Fibroblast of skin of left quadriceps (primary cell): ENCODE data around the gene ABTB1.
"Not testable (repeated sequence)": the region's sequence is repeated elsewhere in the genome, so short reads cannot be mapped to it uniquely, and the experiment has no call there.

Experiments
- DNase-seq, 2 experiments: peaks; one replicate each; pipeline ENCODE4 v3.0.0-alpha.2; 2013; ENCODE audit warnings: low read depth in 2 of 2

ABTB1 gene

DNA sequence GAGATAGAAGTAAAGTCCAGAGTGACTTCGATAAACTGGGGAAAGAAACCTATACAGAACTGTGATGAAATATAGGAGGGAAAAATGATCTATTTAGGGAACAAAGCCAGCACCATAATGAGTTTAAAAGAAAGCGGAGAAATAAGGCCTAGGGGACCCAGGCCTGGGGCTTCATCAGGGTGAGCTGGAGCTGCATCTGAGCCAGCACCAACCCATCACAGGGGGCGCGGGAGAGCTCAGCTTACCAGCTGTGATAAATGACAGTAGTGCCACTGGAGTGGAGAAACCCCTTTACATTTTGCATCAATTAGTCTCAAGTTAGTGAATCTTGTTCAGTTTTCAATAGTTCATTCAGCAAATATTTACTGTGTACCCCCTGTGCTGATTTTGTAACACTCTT lies 22.5 kb upstream of the ABTB1 start:
- no peak for DNase-seq

DNA sequence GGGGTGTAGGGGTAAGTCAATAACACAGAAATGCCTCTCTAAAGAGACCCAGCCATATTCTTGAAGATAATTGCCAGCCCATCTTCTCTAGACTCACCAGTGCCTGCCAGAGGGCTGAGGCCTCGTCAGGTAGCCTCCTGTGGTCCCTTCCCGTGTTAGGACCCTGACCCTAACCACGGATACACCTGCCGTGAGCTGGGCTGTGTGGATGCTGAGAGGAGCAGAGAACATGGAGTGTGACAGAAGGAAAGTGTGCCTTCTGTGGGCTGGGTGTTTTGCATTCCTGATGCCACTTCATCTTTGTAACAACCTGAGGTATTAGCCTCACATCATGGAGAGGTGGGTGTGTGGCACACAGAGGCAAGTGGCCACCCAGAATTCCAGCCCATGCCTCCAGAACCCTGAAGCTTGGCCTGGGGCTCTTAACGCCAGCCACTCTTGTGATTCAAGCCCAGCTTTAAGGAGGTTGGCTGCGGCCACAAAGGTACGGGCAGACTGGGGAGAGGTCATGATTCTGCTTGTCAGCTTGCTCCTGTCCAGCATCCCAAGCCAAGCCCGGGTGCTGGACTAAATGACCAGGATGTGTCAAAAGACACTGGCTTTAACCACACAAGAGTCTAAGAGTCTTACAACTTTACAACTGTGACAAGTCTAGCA lies 21.1 kb upstream of the ABTB1 start:
- no peak for DNase-seq

DNA sequence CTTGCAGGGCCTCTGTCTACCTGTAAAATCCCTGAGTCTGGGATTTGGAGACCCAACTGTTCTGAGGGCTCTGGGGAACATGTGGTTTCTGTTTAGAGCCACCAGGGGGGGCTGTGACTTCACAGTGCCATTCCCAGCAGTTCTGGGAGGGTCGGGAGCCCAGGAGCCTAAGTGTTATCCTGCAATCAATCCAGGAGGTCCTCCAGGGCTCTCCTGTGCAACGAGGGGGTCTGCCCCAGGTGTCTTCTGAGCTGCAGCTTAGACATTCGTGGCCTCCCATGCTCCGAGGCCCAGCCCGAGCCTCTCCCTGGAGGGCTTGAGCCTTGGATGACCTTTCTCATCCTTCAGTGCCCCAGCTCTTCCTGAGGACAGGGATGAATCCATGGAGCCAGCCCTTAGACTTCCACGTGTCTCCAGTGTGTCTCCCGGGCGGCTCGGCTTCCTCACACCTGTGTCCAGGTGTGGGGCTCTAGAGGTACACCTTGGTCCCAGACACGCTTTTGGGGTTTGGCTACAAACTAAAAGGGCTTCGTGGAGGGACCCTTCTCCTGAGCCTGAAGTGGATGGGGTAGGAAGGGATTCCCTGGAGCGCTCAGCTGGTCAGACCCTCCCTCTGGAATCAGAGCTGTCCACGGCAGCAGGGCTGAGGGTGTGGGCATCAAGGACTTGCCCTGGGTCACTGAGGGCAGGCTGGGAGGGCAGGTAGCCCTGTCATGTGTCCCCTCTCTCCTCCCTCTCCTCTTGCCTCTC lies 20.3 kb upstream of the ABTB1 start:
- DNase-seq = peak; percentile 25 to 42

DNA sequence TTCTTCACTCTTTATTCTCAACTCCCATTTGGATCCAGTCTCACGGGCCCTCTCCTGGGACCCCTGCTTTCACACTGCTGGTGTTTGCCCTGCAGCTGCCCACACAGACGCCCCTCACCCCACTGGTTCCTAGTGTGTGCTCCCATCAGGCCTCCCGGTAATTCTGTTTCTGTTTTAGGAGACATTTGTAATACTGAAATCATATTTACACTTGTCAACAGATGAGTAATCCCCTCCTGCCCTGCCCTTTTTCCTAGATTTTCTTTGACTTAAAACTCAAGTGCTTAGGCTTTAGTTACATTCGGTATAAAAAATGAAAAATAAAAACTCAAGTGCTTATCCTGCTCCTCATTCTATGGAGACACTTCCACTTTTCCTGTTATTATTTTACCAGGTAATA lies 18.4 kb upstream of the ABTB1 start:
- DNase-seq = no peak

DNA sequence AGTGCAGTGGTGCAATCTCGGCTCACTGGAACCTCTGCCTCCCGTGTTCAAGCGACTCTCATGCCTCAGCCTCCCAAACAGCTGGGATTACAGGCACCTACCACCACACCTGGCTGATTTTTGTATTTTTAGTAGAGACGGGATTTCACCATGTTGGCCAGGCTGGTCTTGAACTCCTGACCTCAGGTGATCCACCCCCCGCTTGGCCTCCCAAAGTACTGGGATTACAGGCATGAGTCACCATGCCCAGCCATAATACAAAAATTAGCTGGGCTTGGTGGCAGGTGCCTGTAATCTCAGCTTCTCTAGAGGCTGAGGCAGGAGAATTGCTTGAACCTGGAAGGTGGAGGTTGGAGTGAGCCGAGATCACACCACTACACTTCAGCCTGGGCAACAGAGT lies 17.8 kb upstream of the ABTB1 start:
- not testable (repeated sequence) for DNase-seq

DNA sequence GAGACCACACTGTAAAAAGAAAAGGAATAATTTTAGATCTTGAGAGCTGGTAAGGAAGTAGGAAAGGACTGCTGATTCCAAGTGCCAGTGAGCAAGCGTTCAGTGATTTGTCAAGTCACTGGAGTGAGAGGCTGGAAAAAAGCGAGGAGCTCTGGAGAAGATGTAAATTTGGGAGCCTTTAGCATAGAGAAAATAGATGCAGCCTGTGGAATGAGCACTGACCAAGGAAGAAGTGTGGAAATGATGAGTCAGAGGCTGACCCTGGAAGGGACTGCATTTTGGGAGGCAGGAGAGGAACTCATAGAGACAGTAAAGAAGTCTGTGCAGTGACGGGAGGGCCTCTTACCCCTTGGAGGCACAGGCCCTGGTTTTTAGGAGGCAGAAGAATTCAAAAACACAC lies 17.1 kb upstream of the ABTB1 start:
- peak in 1 of 2 experiments; percentile 12 for DNase-seq

DNA sequence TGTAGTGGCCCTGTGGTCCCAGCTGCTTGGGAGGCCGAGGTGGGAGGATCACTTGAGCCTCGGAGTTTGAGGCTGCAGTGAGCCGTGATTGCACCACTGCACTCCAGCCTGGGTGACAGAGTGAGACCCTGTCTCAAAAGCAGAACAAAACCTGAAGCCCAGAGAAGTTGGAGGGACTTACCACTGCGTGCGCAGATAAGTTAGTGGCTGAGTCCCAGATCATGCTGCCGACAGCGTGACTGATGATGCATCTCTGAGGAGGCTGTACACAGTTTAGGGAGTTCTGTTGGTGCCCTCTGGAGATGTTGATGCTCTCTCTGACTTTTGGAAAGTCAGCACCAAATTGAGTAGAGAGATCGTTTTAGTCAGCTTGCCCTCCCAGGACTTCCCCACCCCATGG lies 15.8 kb upstream of the ABTB1 start:
- DNase-seq = no peak

DNA sequence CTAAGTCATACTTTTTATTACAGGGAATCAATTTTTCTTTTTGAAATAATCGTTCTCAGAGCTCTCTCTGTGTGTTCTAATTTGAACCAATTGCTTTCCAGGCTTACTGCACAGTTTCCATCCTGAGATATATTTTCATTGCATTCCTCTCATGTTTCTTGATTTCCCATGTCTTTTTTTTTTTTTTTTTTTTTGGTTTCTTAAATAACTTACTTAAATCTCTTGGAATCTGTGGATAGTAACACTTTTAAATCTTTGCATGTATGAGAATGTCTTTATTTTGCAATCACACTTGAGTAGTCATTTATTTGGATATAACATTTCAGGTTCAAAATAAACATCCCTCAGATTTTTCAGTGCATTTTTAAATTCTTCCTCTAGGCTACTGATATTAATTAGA lies 14.5 kb upstream of the ABTB1 start:
- peak in 1 of 2 experiments; percentile 11 for DNase-seq

DNA sequence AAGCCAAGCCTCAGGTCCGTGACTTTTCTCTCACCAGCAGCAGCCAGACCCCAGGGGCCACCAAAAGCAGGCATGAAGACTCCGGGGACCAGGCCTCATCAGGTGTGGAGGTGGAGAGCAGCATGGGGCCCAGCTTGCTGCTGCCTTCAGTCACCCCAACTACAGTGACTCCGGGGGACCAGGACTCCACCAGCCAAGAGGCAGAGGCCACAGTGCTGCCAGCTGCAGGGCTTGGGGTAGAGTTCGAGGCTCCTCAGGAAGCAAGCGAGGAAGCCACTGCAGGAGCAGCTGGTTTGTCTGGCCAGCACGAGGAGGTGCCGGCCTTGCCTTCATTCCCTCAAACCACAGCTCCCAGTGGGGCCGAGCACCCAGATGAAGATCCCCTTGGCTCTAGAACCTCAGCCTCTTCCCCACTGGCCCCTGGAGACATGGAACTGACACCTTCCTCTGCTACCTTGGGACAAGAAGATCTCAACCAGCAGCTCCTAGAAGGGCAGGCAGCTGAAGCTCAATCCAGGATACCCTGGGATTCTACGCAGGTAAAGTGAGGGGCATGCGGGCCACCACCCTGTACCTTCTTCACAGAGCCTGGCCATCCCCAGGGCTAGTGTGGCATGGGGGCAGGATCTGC lies 12.0 kb upstream of the ABTB1 start:
- DNase-seq = no peak

DNA sequence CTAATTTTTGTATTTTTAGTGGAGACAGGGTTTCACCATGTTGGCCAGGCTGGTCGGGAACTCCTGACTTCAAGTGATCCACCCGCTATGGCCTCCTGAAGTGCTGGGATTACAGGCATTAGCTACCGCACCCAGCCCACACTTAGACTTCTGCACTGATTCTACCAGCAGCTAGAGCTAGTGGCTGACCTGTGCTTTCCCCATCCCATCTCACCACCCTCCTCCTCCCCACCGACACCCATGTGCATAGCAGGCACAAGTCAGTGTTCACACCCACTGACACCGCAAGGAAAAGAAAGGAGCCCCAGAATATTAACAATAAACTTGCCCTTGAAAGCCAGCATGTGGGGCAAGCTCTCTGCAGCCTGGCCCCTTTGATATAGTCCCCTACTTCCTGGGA lies 11.2 kb upstream of the ABTB1 start:
- DNase-seq = no peak

DNA sequence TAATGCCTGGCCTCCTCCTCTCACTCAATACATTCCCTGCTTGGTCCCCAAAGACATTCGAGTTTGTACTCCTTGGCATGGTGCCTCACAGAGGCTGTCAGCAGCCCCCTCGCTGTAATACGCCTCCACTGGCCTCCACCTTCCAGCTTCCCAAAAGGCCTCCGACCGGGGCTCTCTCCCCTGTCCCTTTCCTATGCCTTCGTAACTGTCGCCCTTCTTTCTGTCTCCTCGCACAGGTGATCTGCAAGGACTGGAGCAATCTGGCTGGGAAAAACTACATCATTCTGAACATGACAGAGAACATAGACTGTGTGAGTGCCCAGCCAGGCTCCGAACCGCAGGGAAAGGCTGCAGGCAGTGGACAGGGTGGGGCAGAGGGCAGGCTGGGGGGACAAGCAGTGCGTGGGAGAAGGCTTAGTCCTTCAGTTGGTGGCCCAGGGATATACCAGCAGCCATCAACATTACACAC lies 10.7 kb upstream of the ABTB1 start:
- DNase-seq = no peak

DNA sequence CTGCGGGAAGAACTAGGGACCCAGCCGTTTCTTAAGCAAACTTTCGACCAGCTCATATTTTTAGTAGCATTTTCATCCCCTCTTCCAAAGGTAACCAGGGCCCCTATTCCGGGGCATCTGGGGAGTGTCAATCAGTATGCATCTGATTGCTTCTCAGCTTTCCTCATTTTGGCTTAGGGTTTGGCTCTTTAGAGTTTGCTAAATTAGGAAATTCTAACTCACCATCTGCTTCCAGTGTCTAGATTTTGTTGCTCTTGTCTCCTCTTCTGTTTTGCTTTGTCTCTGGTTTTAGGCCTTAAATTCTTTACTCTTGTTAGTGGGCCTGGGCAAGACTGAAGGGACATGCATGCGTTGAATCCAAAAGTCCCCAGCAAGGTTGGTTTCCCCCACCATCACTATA lies 9.6 kb upstream of the ABTB1 start:
- no peak for DNase-seq

DNA sequence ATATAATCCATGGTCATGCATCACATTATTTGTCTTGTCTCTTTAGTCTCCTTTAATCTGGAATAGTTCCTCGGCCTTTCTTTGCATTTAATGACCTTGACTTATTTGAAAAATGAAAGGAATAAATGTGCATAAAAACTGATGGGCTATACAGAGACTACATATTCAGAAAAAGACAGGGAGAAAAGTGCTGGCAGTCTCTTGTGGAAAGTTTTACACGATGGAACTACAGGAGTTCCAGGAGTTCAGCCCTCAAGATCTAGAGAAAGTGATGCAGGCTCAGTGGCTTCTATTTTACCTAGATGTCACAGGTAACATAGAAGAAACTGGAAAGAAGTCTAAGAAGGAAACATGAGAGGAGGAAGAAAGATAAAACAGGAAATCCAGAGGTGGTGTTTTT lies 7.6 kb upstream of the ABTB1 start:
- DNase-seq = no peak

DNA sequence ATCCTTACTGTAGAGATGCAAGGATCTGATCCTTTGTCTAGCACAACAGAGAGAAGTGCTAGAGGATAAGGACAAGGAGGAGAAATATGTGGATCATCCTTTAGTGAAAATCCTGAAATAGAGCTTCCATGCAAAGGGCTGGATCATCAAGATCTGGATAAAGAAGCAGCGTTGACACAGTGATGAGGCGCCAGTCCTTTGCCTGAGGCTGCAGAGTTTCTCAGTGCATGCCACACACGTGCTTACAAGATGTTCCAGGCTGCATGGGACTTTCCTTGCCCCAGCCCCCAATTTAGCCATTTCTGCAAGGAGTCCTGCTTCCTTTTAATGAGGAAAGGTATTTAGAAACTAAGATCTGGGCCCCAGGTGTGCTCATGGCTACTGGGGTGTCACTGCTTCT lies 7.2 kb upstream of the ABTB1 start:
- no peak for DNase-seq

DNA sequence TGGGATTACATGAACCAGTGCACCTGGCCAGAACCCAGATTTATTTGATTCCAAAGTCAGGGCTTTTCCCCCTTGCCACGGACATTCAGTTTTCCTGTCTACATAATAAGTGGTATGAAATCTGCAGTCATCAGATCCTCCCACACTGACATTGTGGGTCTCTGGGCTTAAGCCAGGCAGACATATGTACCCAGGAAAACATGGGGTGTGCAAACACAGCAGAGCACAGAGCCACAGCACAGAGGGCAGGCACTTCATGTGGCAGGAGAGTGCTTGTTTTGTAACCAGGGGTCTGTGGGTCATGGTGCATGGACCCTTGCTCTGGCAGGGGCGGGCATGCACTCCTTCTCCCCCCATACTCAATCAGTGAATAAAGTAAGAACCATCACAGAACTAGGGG lies 6.1 kb upstream of the ABTB1 start:
- DNase-seq = no peak

DNA sequence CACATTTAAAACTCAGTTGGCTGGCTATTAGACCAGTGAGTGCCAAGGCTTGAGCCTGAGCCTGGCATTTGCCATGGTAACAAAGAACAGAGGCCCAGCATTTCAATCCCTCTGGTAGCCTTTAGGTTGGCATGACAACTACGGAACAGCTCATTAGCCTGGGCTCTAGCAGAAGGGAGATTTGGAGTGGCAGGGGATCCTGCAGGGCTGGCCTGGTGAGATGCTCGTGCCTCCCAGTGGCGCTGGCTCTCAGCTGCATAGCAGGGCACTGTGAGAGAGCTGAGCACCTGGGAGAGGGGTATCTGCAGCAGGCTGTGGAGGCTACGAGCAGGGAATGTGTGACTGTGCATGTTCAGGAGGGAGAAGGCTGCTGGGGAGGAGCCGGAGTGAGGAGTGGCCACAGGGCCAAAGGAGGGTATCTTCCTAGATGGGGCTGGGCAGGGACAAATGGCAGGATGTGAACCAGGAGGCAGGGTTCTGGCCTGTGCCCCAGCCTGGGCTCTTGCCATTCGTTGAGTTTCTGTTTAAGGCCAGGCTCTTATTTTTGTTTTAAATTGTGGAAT lies 5.6 kb upstream of the ABTB1 start:
- no peak for DNase-seq

DNA sequence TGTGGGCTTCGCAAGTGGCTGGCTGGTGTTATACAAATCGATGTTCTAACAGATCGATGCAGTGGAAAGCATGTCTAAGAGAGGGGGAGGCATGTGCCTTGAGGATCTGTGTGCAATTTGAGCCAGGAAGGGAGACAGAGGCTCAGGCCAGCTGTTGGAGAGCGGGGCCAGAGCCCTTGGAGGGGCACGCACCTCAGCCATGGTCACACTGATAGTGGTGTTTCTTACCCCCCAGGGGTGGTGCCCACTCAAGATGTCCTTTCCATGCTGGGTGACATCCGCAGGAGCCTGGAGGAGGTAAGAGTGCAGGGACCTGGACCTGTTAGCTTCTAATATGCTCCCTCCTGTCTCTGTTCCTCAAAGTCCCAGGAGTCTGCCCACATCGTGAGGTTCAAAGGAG lies 3.8 kb upstream of the ABTB1 start:
- no peak for DNase-seq

DNA sequence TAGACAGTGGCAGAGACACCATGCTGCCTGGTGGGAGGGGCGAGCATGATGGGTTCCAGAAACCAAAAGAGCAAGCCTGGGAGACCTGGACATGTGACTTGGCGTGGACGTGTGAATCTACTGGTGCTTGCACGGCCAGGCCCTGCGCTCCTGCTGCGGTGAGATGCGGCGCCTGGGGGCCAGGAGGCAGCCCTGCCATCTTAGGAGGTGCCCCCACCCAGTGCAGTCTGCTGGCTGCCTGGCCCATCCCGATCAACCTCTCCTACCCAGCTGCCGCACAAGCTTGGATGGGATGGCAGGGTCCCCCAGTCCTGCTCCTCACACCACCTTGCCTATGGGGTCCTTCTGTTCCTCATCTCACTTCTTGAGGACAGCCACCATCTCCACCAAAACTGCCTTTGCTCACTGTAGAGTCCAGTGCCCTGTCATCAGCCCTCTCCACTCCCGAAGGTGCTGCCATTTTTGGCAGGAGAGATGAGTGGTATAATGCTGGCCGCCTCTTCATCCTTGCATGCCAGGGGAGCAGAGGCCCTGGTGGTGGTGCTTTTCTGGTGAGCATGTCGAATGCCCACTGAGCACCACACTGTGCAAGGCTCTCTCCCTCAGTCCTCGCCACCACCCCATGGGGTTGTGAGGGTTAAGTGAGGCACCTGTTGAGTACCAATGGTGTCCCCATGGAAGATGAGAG lies 3.1 kb upstream of the ABTB1 start:
- no peak for DNase-seq

DNA sequence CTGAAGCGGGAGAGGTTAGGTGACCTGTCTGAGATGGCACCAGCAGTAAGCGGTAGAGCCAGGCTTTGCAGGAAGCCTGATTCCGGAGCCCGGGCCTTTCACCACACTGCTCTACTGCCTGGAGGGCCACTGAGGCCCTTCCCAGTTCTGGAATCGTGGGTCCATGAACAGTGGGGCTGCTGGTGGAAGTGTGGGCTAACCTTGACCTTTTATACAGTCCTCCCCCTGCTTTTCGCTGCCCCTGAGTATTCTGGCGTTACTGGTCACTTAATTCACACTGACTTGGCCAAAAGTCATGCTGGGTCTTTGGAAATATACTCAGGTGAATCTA lies 2.6 kb upstream of the ABTB1 start:
- no peak for DNase-seq

DNA sequence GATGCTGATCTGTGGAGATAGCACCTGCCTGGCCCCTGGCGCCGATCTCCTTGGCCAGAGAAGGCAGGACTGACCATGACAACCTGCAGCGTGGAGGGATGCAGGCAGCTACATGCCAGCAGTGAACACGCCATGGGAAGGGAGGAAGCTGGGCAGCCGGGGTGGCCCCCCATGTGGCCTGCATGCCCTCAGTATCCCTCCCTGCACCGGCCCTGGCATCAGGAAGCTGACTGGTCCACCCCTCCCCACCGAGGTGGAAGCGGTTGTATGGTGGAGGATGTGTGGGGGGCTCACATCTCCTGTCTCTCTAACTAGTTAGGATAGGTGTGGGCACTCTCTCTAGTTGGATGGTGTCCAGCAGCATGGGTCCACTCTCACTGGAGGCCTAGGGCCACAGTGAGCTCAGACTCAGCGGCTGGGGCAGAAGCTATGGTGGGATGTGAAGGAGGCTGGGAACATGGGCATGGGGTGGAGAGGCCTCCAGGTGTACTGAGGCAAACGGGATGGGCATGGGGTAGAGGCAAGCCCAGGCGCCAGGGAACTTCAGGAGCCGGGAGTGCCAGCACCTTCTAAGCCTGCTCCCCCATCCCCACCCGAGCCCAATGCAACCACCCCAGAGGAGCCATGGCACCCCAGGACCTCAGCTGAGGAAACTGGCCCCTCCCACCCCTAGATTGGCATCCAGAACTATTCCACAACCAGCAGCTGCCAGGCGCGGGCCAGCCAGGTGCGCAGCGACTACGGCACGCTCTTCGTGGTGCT lies 1.8 kb upstream of the ABTB1 start:
- no peak for DNase-seq
